Upper lobe of left lung (tissue), 6 donors: ENCODE results near the gene SBSN. TPM values are rescaled to one million over a fixed set of nuclear protein-coding genes. Genes with fewer than 3 reads are reported as not detected.

Experiments
- ATAC-seq, 2 donors: fragments of 200-7000 bp; cut with Tn5 transposase; one replicate each; pipeline ENCODE4 v1.9.1; 2022; ENCODE audit warnings: mild to moderate bottlenecking in 2 of 2, moderate library complexity in 2 of 2; ENCODE audit not compliant: low FRiP score in 2 of 2
- DNase-seq, 2 donors: peaks; one replicate each; pipeline ENCODE4 v3.0.0-alpha.2; 2019 to 2020
- H3K27ac ChIP-seq, 4 donors: fragments of 200-600 bp; sonication (generic); one replicate each; pipeline ENCODE4 v1.5.1; 2016 to 2019
- H3K27me3 ChIP-seq, 4 donors: fragments of 200-600 bp; sonication (generic); one replicate each; pipeline ENCODE4 v1.5.1; 2017 to 2019
- H3K36me3 ChIP-seq, 4 donors: fragments of 200-600 bp; sonication (generic); one replicate each; pipeline ENCODE4 v1.5.1; 2016 to 2019
- H3K4me1 ChIP-seq, 4 donors: fragments of 200-600 bp; sonication (generic); one replicate each; pipeline ENCODE4 v1.5.1; 2018 to 2019
- H3K4me3 ChIP-seq, 4 donors: fragments of 200-600 bp; sonication (generic); one replicate each; pipeline ENCODE4 v1.5.1; 2017 to 2019; ENCODE audit warnings: mild to moderate bottlenecking in 2 of 4, moderate library complexity in 1 of 4
- H3K9me3 ChIP-seq, 4 donors: fragments of 200-600 bp; sonication (generic); one replicate each; pipeline ENCODE4 v1.5.1; 2018 to 2019
- EP300 ChIP-seq, 4 donors: sonication (generic); formaldehyde crosslinking; IDR thresholded peaks; one replicate each; pipeline ENCODE4 v1.5.1; 2017; ENCODE audit warnings: antibody characterized with exemption in 4 of 4, control low read depth in 2 of 4
- POLR2A ChIP-seq, 4 donors: fragments of 450-650 bp; IDR thresholded peaks; one replicate each; pipeline ENCODE4 v1.5.1; 2016 to 2017; ENCODE audit warnings: antibody characterized with exemption in 4 of 4, mild to moderate bottlenecking in 2 of 4
- POLR2AphosphoS5 ChIP-seq, 2 donors: sonication (generic); formaldehyde crosslinking; IDR thresholded peaks; one replicate each; pipeline ENCODE4 v1.5.1; 2017; ENCODE audit warnings: antibody characterized with exemption in 2 of 2
- WGBS, 2 donors: methylation state at CpG; one replicate each; pipeline ENCODE4 v1.1.5; 2017 to 2018; 5-methylcytosine and 5-hydroxymethylcytosine counted together
- total RNA-seq, 6 donors: library from RNA; depleted of rRNA in 4 of 6; stranded (reverse); fragments of >200 nt in 4 of 6; gene quantifications; one replicate each; pipeline versions ENCODE4 v1.1.0 to v1.2.1, GENCODE V29; 2016 to 2021
- TF ChIP-seq, protein P1 (sequence below), 6 experiments: fragments of 450-650 bp in 4 of 6; fragments of 200-600 bp in 2 of 6; sonication (generic) in 2 of 6; IDR thresholded peaks; one replicate each; pipeline ENCODE4 v1.5.1; 2016 to 2019; ENCODE audit warnings: antibody characterized with exemption in 6 of 6
- donor health status: DM: no; HTN: no; CAD: no; lungs with moderate emphysema.
- donor health status: DM: no; HTN: yes; CAD: no; lungs with severe emphysema.

The SBSN gene
- total RNA-seq, 6 donors from 2014 or later = not detected

DNA sequence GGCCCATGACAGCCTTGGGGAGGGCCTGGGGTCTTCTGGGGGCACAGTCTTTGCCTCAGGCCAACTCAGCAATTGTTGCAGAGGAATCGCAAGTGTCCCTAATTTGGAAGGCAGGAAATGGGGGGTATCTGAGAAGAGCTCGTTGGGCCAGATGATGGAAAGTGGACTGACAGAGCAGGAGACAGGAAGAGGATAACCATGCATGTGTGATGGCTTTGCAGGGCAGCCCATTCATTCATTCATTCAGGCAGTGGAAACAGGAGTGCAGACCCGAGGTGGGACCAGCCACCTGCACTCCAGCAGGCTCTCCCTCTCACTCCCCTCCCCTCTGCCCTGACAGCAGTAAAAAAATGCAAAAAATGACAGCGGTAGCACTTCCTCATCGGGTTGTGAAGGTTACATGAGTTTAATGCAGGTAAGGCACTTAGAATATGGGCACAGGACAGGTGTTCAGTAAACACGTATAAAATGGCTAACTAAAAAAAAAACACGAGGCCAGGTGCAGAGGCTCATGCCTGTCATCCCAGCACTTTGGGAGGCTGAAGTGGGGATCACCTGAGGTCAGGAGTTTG is 12.3 kb upstream of the SBSN start:
- H3K27ac ChIP-seq = no peak overlapping the region
- no peaks in the 10 kb centered on the region for H3K9me3 ChIP-seq
- 77 to 78% methylated on average over 6 to 7 of the region's 7 CpGs for WGBS, 2 donors
- no peak overlapping the region for H3K4me3 ChIP-seq
- DNase-seq = no peak
- TF ChIP-seq, protein P1, sequence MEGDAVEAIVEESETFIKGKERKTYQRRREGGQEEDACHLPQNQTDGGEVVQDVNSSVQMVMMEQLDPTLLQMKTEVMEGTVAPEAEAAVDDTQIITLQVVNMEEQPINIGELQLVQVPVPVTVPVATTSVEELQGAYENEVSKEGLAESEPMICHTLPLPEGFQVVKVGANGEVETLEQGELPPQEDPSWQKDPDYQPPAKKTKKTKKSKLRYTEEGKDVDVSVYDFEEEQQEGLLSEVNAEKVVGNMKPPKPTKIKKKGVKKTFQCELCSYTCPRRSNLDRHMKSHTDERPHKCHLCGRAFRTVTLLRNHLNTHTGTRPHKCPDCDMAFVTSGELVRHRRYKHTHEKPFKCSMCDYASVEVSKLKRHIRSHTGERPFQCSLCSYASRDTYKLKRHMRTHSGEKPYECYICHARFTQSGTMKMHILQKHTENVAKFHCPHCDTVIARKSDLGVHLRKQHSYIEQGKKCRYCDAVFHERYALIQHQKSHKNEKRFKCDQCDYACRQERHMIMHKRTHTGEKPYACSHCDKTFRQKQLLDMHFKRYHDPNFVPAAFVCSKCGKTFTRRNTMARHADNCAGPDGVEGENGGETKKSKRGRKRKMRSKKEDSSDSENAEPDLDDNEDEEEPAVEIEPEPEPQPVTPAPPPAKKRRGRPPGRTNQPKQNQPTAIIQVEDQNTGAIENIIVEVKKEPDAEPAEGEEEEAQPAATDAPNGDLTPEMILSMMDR (IDR thresholded peaks at IDR 0.05) = no peak
- no peak for TF ChIP-seq POLR2AphosphoS5 (IDR thresholded peaks at IDR 0.05)
- TF ChIP-seq EP300 (IDR thresholded peaks at IDR 0.05) = no peak
- TF ChIP-seq POLR2A (IDR thresholded peaks at IDR 0.05) = no peak
- no peaks in the 10 kb centered on the region for H3K27me3 ChIP-seq
- no peak for ATAC-seq
- no peaks in the 10 kb centered on the region for H3K36me3 ChIP-seq
- H3K4me1 ChIP-seq = peaks cover 6 to 10% (median 7%) of the 10 kb centered on the region in 4 donors

DNA sequence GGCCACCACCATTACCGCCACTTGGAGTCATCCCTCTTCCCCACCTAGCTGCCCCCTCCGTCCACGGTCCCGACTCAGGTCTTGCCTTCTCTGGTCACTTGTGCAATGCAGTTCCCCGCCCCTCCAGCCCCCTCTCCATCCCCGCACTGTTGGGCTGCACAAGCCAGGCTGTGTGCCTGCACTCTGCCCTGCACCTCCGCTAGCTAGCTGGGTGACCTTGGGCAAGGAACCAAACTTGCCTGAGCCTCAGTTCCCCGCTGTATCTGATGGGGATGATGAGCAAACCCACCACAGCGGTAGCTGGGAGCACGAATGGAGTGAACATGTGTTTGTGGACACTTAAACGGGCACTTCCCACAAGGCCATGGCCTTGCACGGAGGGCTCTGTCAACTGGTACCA is 11.7 kb upstream of the SBSN start:
- 93 to 95% methylated on average over 7 to 12 of the region's 12 CpGs for WGBS, 2 donors
- no peaks in the 10 kb centered on the region for H3K9me3 ChIP-seq
- H3K27ac ChIP-seq = no peak overlapping the region
- H3K27me3 ChIP-seq = no peaks in the 10 kb centered on the region
- TF ChIP-seq EP300 (IDR thresholded peaks at IDR 0.05) = no peak
- no peak for TF ChIP-seq POLR2A (IDR thresholded peaks at IDR 0.05)
- TF ChIP-seq, protein P1 (IDR thresholded peaks at IDR 0.05) = no peak
- TF ChIP-seq POLR2AphosphoS5 (IDR thresholded peaks at IDR 0.05) = no peak
- no peak for ATAC-seq
- H3K4me1 ChIP-seq = peaks cover 6 to 9% (median 7%) of the 10 kb centered on the region in 4 donors
- H3K36me3 ChIP-seq = no peaks in the 10 kb centered on the region
- no peak overlapping the region for H3K4me3 ChIP-seq
- DNase-seq = no peak

DNA sequence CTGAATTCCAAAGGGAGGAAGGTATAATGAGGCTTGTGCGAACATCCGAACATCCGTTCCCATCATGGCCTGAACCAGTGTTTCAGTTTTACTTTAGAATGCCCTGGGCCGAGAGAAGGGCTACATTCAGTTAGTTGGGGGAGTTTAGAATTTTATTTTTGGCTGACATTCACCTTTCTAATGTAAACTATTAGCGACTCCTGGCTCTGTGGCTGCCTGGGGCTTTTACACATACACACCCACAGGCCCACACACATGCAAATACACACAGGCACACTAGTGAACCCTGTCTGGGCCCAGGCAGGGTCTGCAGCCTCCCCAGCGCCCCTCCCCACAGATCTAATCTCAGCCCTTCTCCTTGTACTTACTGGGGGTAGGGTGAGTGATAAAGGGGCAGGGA is 11.2 kb upstream of the SBSN start:
- ATAC-seq = no peak
- H3K4me1 ChIP-seq = peaks cover under 1 to 5% (median 2%) of the 10 kb centered on the region in 4 donors
- H3K27ac ChIP-seq = no peak overlapping the region
- no peaks in the 10 kb centered on the region for H3K9me3 ChIP-seq
- no peak for DNase-seq
- H3K36me3 ChIP-seq = no peaks in the 10 kb centered on the region
- H3K27me3 ChIP-seq = peaks cover 0 to under 1% (median under 1%) of the 10 kb centered on the region in 4 donors
- H3K4me3 ChIP-seq = no peak overlapping the region
- WGBS, 2 donors = 76 to 79% methylated on average over 6 of the region's 6 CpGs
- TF ChIP-seq EP300 (IDR thresholded peaks at IDR 0.05) (no peak), POLR2A (IDR thresholded peaks at IDR 0.05) (no peak), POLR2AphosphoS5 (IDR thresholded peaks at IDR 0.05) (no peak)
- TF ChIP-seq, protein P1 (IDR thresholded peaks at IDR 0.05) = no peak

DNA sequence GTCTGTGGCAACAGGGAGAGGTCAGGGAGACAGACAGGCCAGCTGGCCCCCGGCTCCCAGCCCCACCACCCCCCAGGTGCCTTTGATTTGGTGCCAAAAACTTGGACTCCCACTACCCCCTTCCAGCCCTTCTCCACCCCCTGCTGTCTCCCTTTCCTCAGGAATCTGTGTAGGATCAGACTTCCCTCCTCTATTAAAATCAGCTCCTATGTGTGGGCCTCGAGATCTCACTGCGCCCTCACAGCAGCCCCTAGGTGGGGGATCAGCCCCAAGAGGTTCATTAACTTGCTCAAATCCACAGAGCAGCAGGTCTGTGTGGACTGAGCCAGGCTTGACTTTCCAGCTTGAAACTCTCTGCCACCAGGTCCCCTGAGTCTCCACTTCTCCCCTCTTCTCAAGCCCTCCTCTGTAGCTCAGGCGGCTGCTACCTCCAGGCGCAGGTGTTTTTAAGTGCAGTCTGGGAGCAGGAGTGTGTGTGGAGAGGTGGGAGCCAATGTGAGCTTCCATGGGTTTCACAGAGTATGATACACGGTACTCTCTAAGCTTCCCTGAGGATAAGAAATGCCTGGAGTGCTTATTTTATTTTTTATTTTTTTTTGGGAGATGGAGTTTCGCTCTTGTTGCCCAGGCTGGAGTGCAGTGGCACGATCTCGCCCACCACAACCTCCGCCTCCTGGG is 6.8 kb upstream of the SBSN start:
- DNase-seq = no peak
- Histone ChIP-seq H3K27me3 (peaks cover 0 to 7% (median 6%) of the 10 kb centered on the region in 4 donors), H3K36me3 (no peaks in the 10 kb centered on the region), H3K4me1 (peaks cover 7 to 14% (median 9%) of the 10 kb centered on the region in 4 donors), H3K4me3 (no peak overlapping the region), H3K9me3 (no peaks in the 10 kb centered on the region), H3K27ac (no peak overlapping the region)
- TF ChIP-seq, protein P1 (IDR thresholded peaks at IDR 0.05) = no peak
- no peak for TF ChIP-seq EP300 (IDR thresholded peaks at IDR 0.05)
- TF ChIP-seq POLR2AphosphoS5 (IDR thresholded peaks at IDR 0.05) = no peak
- no peak for TF ChIP-seq POLR2A (IDR thresholded peaks at IDR 0.05)
- WGBS, 2 donors = 68 to 74% methylated on average over 8 to 10 of the region's 10 CpGs
- ATAC-seq = no peak
